A549 (cell line): ENCODE measurements around the gene TMEM54. TPM values are rescaled to one million over a fixed set of nuclear protein-coding genes. Genes with fewer than 3 reads are reported as not detected.

Experiments used
- ATAC-seq, 2 experiments: fragments of 200-7000 bp in 1 of 2; fragments of >200 bp in 1 of 2; cut with Nextera tagmentation in 1 of 2; cut with Tn5 transposase in 1 of 2; 3 replicates each; pipeline versions ENCODE4 v1.8.0 to v1.9.1; 2018 to 2020; ENCODE audit warnings: mild to moderate bottlenecking in 1 of 2, moderate library complexity in 1 of 2
- CTCF ChIA-PET: fragments of 300-600 bp; sonication (Branson Sonifier 250); formaldehyde crosslinking; extraction: SDS; loops from one replicate; lab custom pipeline; 2021; ENCODE audit warnings: antibody characterized with exemption, inconsistent platforms; lab: Yijun Ruan, JAX
- POLR2A ChIA-PET: fragments of 350-600 bp; formaldehyde crosslinking; extraction: SDS; loops from one replicate; lab custom pipeline; 2021; ENCODE audit warnings: antibody characterized with exemption, inconsistent platforms; lab: Yijun Ruan, JAX
- DNase-seq, 2 experiments: peaks; one replicate each; pipeline versions ENCODE4 v3.0.0 to v3.0.0-alpha.2; 2011 to 2016; ENCODE audit warnings: low read depth in 1 of 2, low spot score in 1 of 2
- FAIRE-seq: peaks from 2 replicates; lab custom pipeline; 2011; peaks lifted over from hg19 to GRCh38; lab: Jason Lieb, UNC
- H3K27ac ChIP-seq, 2 experiments: fragments of >200 bp; sonication (Bioruptor Twin); formaldehyde crosslinking; 3 replicates each; pipeline ENCODE4 v1.5.1; 2016 to 2017
- H3K4me1 ChIP-seq: fragments of >200 bp; sonication (Bioruptor Twin); formaldehyde crosslinking; 3 replicates; pipeline ENCODE4 v1.6.1; 2016
- H3K4me2 ChIP-seq: fragments of >200 bp; sonication (Bioruptor Twin); formaldehyde crosslinking; 3 replicates; pipeline ENCODE4 v1.6.1; 2016
- H3K4me3 ChIP-seq: fragments of >200 bp; sonication (Bioruptor Twin); formaldehyde crosslinking; 3 replicates; pipeline ENCODE4 v1.5.1; 2016
- H3K9me3 ChIP-seq: fragments of >200 bp; sonication (Bioruptor Twin); formaldehyde crosslinking; 3 replicates; pipeline ENCODE4 v1.6.1; 2016
- BHLHE40 ChIP-seq: IDR thresholded peaks from 2 replicates; pipeline ENCODE4 v1.6.1; 2012; ENCODE audit warnings: low read depth, low read length, inconsistent platforms
- CBX2 ChIP-seq: fragments of 200-600 bp; sonication (generic); IDR thresholded peaks from 2 replicates; pipeline ENCODE4 v1.6.1; 2016; ENCODE audit warnings: low read depth, mild to moderate bottlenecking, borderline replicate concordance
- CBX8 ChIP-seq: fragments of 200-600 bp; sonication (generic); IDR thresholded peaks from 2 replicates; pipeline ENCODE4 v1.6.1; 2016
- CEBPB ChIP-seq, 2 experiments: fragments of >200 bp in 1 of 2; sonication (Bioruptor Twin) in 1 of 2; formaldehyde crosslinking in 1 of 2; IDR thresholded peaks; 2 replicates each; pipeline ENCODE4 v1.6.1; 2012 to 2016
- EHF ChIP-seq: fragments of 250-450 bp; sonication (Bioruptor Pico); IDR thresholded peaks from 2 replicates; pipeline ENCODE4 v1.5.0; 2020; ENCODE audit warnings: mild to moderate bottlenecking
- FOSB ChIP-seq: fragments of 250-450 bp; sonication (Bioruptor Pico); IDR thresholded peaks from 2 replicates; pipeline ENCODE4 v1.5.0; 2020; ENCODE audit warnings: mild to moderate bottlenecking, moderate library complexity
- FOXS1 ChIP-seq: fragments of 250-450 bp; sonication (Bioruptor Pico); IDR thresholded peaks from 2 replicates; pipeline ENCODE4 v1.5.0; 2020; ENCODE audit warnings: mild to moderate bottlenecking, moderate library complexity
- HOXA7 ChIP-seq: fragments of 250-450 bp; sonication (Bioruptor Pico); IDR thresholded peaks from 2 replicates; pipeline ENCODE4 v1.5.0; 2020; ENCODE audit warnings: mild to moderate bottlenecking, moderate library complexity
- HOXB13 ChIP-seq: fragments of 250-450 bp; sonication (Bioruptor Pico); IDR thresholded peaks from 2 replicates; pipeline ENCODE4 v1.5.0; 2020; ENCODE audit warnings: low read depth, mild to moderate bottlenecking, moderate library complexity
- JUN ChIP-seq, 2 experiments: fragments of >200 bp; sonication (Bioruptor Twin); formaldehyde crosslinking; IDR thresholded peaks; 2 replicates in 1 of 2; 3 replicates in 1 of 2; pipeline ENCODE4 v1.6.1; 2016 to 2017
- KDM1A ChIP-seq: fragments of 200-600 bp; sonication (generic); IDR thresholded peaks from 2 replicates; pipeline ENCODE4 v1.6.1; 2016; ENCODE audit warnings: low read depth, mild to moderate bottlenecking
- KDM5A ChIP-seq: fragments of 200-600 bp; sonication (generic); IDR thresholded peaks from 2 replicates; pipeline ENCODE4 v1.6.1; 2016; ENCODE audit warnings: antibody characterized with exemption, mild to moderate bottlenecking
- RCOR1 ChIP-seq: fragments of 150-350 bp; IDR thresholded peaks from 2 replicates; pipeline ENCODE4 v1.6.1; 2014; ENCODE audit warnings: antibody characterized with exemption, low read length, low read depth
- RFX5 ChIP-seq: fragments of 450-650 bp; IDR thresholded peaks from 2 replicates; pipeline ENCODE4 v1.7.1; 2014; ENCODE audit warnings: antibody characterized with exemption, mild to moderate bottlenecking, moderate library complexity
- RNF2 ChIP-seq: fragments of 200-600 bp; sonication (generic); IDR thresholded peaks from 2 replicates; pipeline ENCODE4 v1.6.1; 2016; ENCODE audit warnings: low read depth, mild to moderate bottlenecking, antibody characterized with exemption, moderate library complexity, borderline replicate concordance
- SMC3 ChIP-seq: fragments of >200 bp; sonication (Bioruptor Twin); formaldehyde crosslinking; IDR thresholded peaks from 3 replicates; pipeline ENCODE4 v1.6.1; 2018; ENCODE audit warnings: inconsistent platforms
- SREBF2 ChIP-seq: fragments of 450-650 bp; IDR thresholded peaks from 2 replicates; pipeline ENCODE4 v1.6.1; 2014; ENCODE audit warnings: mild to moderate bottlenecking, moderate library complexity
- ZC3H11A ChIP-seq: fragments of 450-650 bp; IDR thresholded peaks from 2 replicates; pipeline ENCODE4 v1.6.1; 2014; ENCODE audit warnings: antibody characterized with exemption, mild to moderate bottlenecking
- ZFP36 ChIP-seq: fragments of 450-650 bp; IDR thresholded peaks from 2 replicates; pipeline ENCODE4 v1.6.1; 2014; ENCODE audit warnings: borderline replicate concordance; ENCODE audit not compliant: partially characterized antibody
- ZNF302 ChIP-seq: fragments of 250-450 bp; sonication (Bioruptor Pico); IDR thresholded peaks from 2 replicates; pipeline ENCODE4 v1.9.0; 2021; ENCODE audit warnings: inconsistent platforms, mild to moderate bottlenecking, moderate library complexity
- ZSCAN20 ChIP-seq: fragments of 250-450 bp; sonication (Bioruptor Pico); IDR thresholded peaks from 2 replicates; pipeline ENCODE4 v1.8.0; 2022; ENCODE audit warnings: mild to moderate bottlenecking, moderate library complexity
- WGBS: methylation state at CpG from one replicate; pipeline ENCODE4 v1.1.6; 2017; ENCODE audit errors: missing lambda C conversion rate; 5-methylcytosine and 5-hydroxymethylcytosine counted together
- polyA plus RNA-seq, 4 experiments: library from polyadenylated mRNA; depleted of rRNA in 3 of 4; stranded (reverse); fragments of >200 nt; fragmentation: RNase III in 1 of 4; extraction: RNeasy Plus Mini Kit Qiagen cat#74134 plus additional on column Dnase treatment in 1 of 4; gene quantifications; 2 replicates in 3 of 4; 3 replicates in 1 of 4; pipeline ENCODE4 v1.2.3, GENCODE V29; 2011 to 2017
- TF ChIP-seq, protein P1 (sequence below): IDR thresholded peaks from 2 replicates; pipeline ENCODE4 v1.6.1; 2012; ENCODE audit warnings: low read depth, borderline replicate concordance

Gene TMEM54
- polyA plus RNA-seq, 2 of the 4 experiments (the other 2 are of a cell fraction) = 22.1 to 29.7 TPM

- no peak for FAIRE-seq
- ATAC-seq = no peak
- no peaks in the 10 kb centered on the region for H3K9me3 ChIP-seq
- TF ChIP-seq EHF (CRISPR knock-in tag) = no peak
- no peak for TF ChIP-seq HOXA7 (CRISPR knock-in tag)
- no peak for TF ChIP-seq FOSB (CRISPR knock-in tag)
- TF ChIP-seq KDM5A = no peak
- TF ChIP-seq RCOR1 = no peak
- TF ChIP-seq FOXS1 (CRISPR knock-in tag) = no peak
- no peak for TF ChIP-seq SREBF2
- TF ChIP-seq ZNF302 = no peak
- no peak for TF ChIP-seq SMC3
- TF ChIP-seq CEBPB (IDR thresholded peaks at IDR 0.05) = no peak
- no peak overlapping the region for H3K27ac ChIP-seq
- H3K4me3 ChIP-seq = no peak overlapping the region
- no peak for DNase-seq
- WGBS = 95% methylated on average over 7 of the region's 9 CpGs
- ChIA-PET POLR2A (no interaction called here), CTCF (interaction anchor here (1.6 to 4.3 kb wide), 6 partner anchors 8 to 188 kb away, joined by 3 to 30 read pairs (median 6); partner anchors contain the start of gene HPCA)
- H3K4me2 ChIP-seq = no peak overlapping the region
- peaks cover 7% of the 10 kb centered on the region; the same call in 1 of the 3 replicates for H3K4me1 ChIP-seq
Observed at GRCh38 chr1:32898056-32898455, 3.1 kb downstream of the TMEM54 start.

GRCh38 chr1:32897082-32898049 is 3.8 kb downstream of the TMEM54 start:
- ATAC-seq (no peak), FAIRE-seq (no peak), DNase-seq (no peak)
- Histone ChIP-seq H3K27ac (no peak overlapping the region), H3K4me2 (no peak overlapping the region), H3K9me3 (no peaks in the 10 kb centered on the region), H3K4me3 (no peak overlapping the region), H3K4me1 (peaks cover 7% of the 10 kb centered on the region; the same call in 1 of the 3 replicates)
- CTCF ChIA-PET = interaction anchor here (1.6 to 4.3 kb wide), 5 partner anchors 9 to 158 kb away, joined by 3 to 30 read pairs (median 5); partner anchors contain the start of gene HPCA
- POLR2A ChIA-PET = no interaction called here
- WGBS = 86% methylated on average over 11 of the region's 11 CpGs
- TF ChIP-seq RFX5 = no peak

DNA sequence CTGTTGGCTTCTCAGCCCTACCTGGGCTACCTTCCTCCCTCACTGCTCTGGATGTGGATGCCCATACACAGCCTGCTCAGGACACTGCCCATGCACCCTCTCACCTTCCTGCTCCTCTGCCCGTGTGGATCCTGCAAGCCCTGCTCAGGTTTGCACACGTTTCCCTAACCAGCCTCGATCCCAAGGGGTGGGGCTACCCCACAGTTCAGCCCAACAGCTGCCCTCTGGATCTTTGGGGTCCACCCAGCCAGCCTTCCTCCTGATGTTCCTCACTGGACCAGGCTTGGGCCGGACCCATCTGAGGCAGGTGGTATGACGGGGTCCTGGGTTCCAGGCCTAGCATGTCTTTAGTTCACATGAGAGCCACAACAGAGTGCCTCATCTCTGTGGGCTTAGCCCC is 4.7 kb downstream of the TMEM54 start:
- no peak overlapping the region for H3K4me3 ChIP-seq
- 74% methylated on average over 3 of the region's 5 CpGs for WGBS
- H3K9me3 ChIP-seq = no peaks in the 10 kb centered on the region
- POLR2A ChIA-PET = no interaction called here
- no peak for DNase-seq
- CTCF ChIA-PET = interaction anchor here (1.6 to 4.3 kb wide), 3 partner anchors 9 to 23 kb away, joined by 3 to 30 read pairs (median 5); partner anchors contain the start of gene HPCA
- no peak overlapping the region for H3K4me2 ChIP-seq
- no peak overlapping the region for H3K27ac ChIP-seq
- ATAC-seq = no peak
- TF ChIP-seq ZNF302 (no peak), BHLHE40 (no peak), HOXB13 (CRISPR knock-in tag) (no peak), ZC3H11A (no peak), RNF2 (no peak), ZFP36 (no peak), ZSCAN20 (CRISPR knock-in tag) (no peak), CBX2 (no peak), KDM1A (no peak), RCOR1 (no peak), JUN (IDR thresholded peaks at IDR 0.05) (no peak), CBX8 (no peak)
- TF ChIP-seq, protein P1, sequence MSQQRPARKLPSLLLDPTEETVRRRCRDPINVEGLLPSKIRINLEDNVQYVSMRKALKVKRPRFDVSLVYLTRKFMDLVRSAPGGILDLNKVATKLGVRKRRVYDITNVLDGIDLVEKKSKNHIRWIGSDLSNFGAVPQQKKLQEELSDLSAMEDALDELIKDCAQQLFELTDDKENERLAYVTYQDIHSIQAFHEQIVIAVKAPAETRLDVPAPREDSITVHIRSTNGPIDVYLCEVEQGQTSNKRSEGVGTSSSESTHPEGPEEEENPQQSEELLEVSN = no peak
- no peak for FAIRE-seq
- H3K4me1 ChIP-seq = 0 out of 3 replicates have a peak, but pooled peaks cover 3% of the 10 kb centered on the region
